Parathyroid adenoma (tissue), 2 donors: ENCODE results near the gene HSPB1.

Experiments
- H2AFZ ChIP-seq: fragments of 300-600 bp; sonication (generic); one replicate; pipeline ENCODE4 v1.7.0; 2017; ENCODE audit warnings: antibody characterized with exemption, mild to moderate bottlenecking
- H3K27ac ChIP-seq: fragments of 300-600 bp; sonication (generic); one replicate; pipeline ENCODE4 v1.7.0; 2017
- H3K27me3 ChIP-seq: fragments of 300-600 bp; sonication (generic); one replicate; pipeline ENCODE4 v1.7.0; 2017; ENCODE audit warnings: low read length; ENCODE audit not compliant: control insufficient read depth, insufficient read depth
- H3K36me3 ChIP-seq: fragments of 300-600 bp; sonication (generic); one replicate; pipeline ENCODE4 v1.7.0; 2017; ENCODE audit warnings: low read length; ENCODE audit not compliant: control insufficient read depth, insufficient read depth
- H3K4me1 ChIP-seq: fragments of 300-600 bp; sonication (generic); one replicate; pipeline ENCODE4 v1.7.0; 2017; ENCODE audit warnings: control low read depth
- H3K4me2 ChIP-seq: fragments of 300-600 bp; sonication (generic); one replicate; pipeline ENCODE4 v1.7.0; 2017; ENCODE audit warnings: low read length
- H3K4me3 ChIP-seq: fragments of 300-600 bp; sonication (generic); one replicate; pipeline ENCODE4 v1.7.0; 2017; ENCODE audit warnings: low read depth, low read length
- H3K79me2 ChIP-seq: fragments of 300-600 bp; sonication (generic); one replicate; pipeline ENCODE4 v1.7.0; 2017; ENCODE audit warnings: control low read depth
- H3K9ac ChIP-seq: fragments of 300-600 bp; sonication (generic); one replicate; pipeline ENCODE4 v1.7.0; 2017; ENCODE audit warnings: mild to moderate bottlenecking
- H3K9me3 ChIP-seq: fragments of 300-600 bp; sonication (generic); one replicate; pipeline ENCODE4 v1.7.0; 2017; ENCODE audit warnings: low read length; ENCODE audit not compliant: control insufficient read depth
- TF ChIP-seq, protein P1 (sequence below): fragments of 300-600 bp; sonication (generic); IDR thresholded peaks from one replicate; pipeline ENCODE4 v1.7.0; 2017; ENCODE audit warnings: antibody characterized with exemption, mild to moderate bottlenecking
- donor health status: primary hyperparathyroidism.

HSPB1 gene

GRCh38 chr7:76260171-76260703 lies 42.2 kb upstream of the HSPB1 start:
- H3K27me3 ChIP-seq, result no peaks in the 10 kb centered on the region

GRCh38 chr7:76261329-76261728 lies 41.1 kb upstream of the HSPB1 start:
- H3K27me3 ChIP-seq, result no peaks in the 10 kb centered on the region
- TF ChIP-seq, protein P1, sequence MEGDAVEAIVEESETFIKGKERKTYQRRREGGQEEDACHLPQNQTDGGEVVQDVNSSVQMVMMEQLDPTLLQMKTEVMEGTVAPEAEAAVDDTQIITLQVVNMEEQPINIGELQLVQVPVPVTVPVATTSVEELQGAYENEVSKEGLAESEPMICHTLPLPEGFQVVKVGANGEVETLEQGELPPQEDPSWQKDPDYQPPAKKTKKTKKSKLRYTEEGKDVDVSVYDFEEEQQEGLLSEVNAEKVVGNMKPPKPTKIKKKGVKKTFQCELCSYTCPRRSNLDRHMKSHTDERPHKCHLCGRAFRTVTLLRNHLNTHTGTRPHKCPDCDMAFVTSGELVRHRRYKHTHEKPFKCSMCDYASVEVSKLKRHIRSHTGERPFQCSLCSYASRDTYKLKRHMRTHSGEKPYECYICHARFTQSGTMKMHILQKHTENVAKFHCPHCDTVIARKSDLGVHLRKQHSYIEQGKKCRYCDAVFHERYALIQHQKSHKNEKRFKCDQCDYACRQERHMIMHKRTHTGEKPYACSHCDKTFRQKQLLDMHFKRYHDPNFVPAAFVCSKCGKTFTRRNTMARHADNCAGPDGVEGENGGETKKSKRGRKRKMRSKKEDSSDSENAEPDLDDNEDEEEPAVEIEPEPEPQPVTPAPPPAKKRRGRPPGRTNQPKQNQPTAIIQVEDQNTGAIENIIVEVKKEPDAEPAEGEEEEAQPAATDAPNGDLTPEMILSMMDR, result no peak
- no peak overlapping the region for H2AFZ ChIP-seq
- no peak overlapping the region for H3K9ac ChIP-seq
- H3K27ac ChIP-seq, result no peak overlapping the region
- no peaks in the 10 kb centered on the region for H3K4me1 ChIP-seq
- no peak overlapping the region for H3K4me3 ChIP-seq
- no peaks in the 10 kb centered on the region for H3K79me2 ChIP-seq
- H3K4me2 ChIP-seq, result no peak overlapping the region
- H3K9me3 ChIP-seq, result no peaks in the 10 kb centered on the region
- no peaks in the 10 kb centered on the region for H3K36me3 ChIP-seq

More at GRCh38 chr7:76260171-76260703, 42.2 kb upstream of the HSPB1 start:
- H3K27ac ChIP-seq, result no peak overlapping the region
- H3K9me3 ChIP-seq, result no peaks in the 10 kb centered on the region
- H3K4me2 ChIP-seq, result peak overlapping the region; percentile 70
- H3K79me2 ChIP-seq, result no peaks in the 10 kb centered on the region
- no peaks in the 10 kb centered on the region for H3K4me1 ChIP-seq
- no peak overlapping the region for H3K9ac ChIP-seq
- peak overlapping the region; percentile 73 for H2AFZ ChIP-seq
- no peak overlapping the region for H3K4me3 ChIP-seq
- H3K36me3 ChIP-seq, result no peaks in the 10 kb centered on the region
- TF ChIP-seq, protein P1, result no peak

GRCh38 chr7:76261931-76262330 lies 40.5 kb upstream of the HSPB1 start:
- no peak overlapping the region for H2AFZ ChIP-seq
- H3K27me3 ChIP-seq, result no peaks in the 10 kb centered on the region
- H3K36me3 ChIP-seq, result no peaks in the 10 kb centered on the region
- no peak overlapping the region for H3K4me3 ChIP-seq
- H3K9me3 ChIP-seq, result no peaks in the 10 kb centered on the region
- H3K4me2 ChIP-seq, result no peak overlapping the region
- TF ChIP-seq, protein P1, result no peak
- H3K27ac ChIP-seq, result no peak overlapping the region
- H3K79me2 ChIP-seq, result no peaks in the 10 kb centered on the region
- H3K4me1 ChIP-seq, result no peaks in the 10 kb centered on the region
- no peak overlapping the region for H3K9ac ChIP-seq

- Histone ChIP-seq H3K27me3 (no peaks in the 10 kb centered on the region), H3K4me3 (no peak overlapping the region), H3K4me1 (no peaks in the 10 kb centered on the region)
Measured at GRCh38 chr7:76262683-76263402, 39.6 kb upstream of the HSPB1 start.

More at GRCh38 chr7:76262683-76263402, 39.6 kb upstream of the HSPB1 start:
- Histone ChIP-seq H2AFZ (no peak overlapping the region), H3K9ac (no peak overlapping the region), H3K36me3 (no peaks in the 10 kb centered on the region), H3K9me3 (no peaks in the 10 kb centered on the region), H3K79me2 (no peaks in the 10 kb centered on the region), H3K27ac (no peak overlapping the region), H3K4me2 (no peak overlapping the region)
- TF ChIP-seq, protein P1, result peak; percentile 78
